ENCODE data around the gene SSH2.
"Not testable (repeated sequence)": the region's sequence is repeated elsewhere in the genome, so short reads cannot be mapped to it uniquely, and the experiment has no call there.

SSH2 gene

GRCh38 chr17:29709866-29710519 lies 220.0 kb downstream of the SSH2 start:
- DNase-seq (ENCODE audit: low spot score), result no peak

GRCh38 chr17:29707212-29707571 lies 222.8 kb downstream of the SSH2 start:
- no peak for DNase-seq (ENCODE audit: low spot score)

- DNase-seq (ENCODE audit: low spot score), result no peak
Observed at GRCh38 chr17:29706045-29706431, 224.0 kb downstream of the SSH2 start.

GRCh38 chr17:29705386-29705785 lies 224.6 kb downstream of the SSH2 start:
- no peak for DNase-seq (ENCODE audit: low spot score)

- no peak for DNase-seq (ENCODE audit: low spot score)
Observed at GRCh38 chr17:29699283-29699682, 230.7 kb downstream of the SSH2 start.

GRCh38 chr17:29698837-29699236 lies 231.2 kb downstream of the SSH2 start:
- no peak for DNase-seq (ENCODE audit: low spot score)

- no peak for DNase-seq (ENCODE audit: low spot score)
Observed at GRCh38 chr17:29698019-29698777, 231.8 kb downstream of the SSH2 start.

- DNase-seq (ENCODE audit: low spot score), result no peak
Observed at GRCh38 chr17:29697371-29697770, 232.7 kb downstream of the SSH2 start.

GRCh38 chr17:29694918-29695563 lies 235.0 kb downstream of the SSH2 start:
- DNase-seq (ENCODE audit: low spot score), result no peak

- no peak for DNase-seq (ENCODE audit: low spot score)
Observed at GRCh38 chr17:29693751-29694150, 236.3 kb downstream of the SSH2 start.

GRCh38 chr17:29687596-29687995 lies 242.4 kb downstream of the SSH2 start:
- DNase-seq (ENCODE audit: low spot score), result no peak

GRCh38 chr17:29686993-29687590 lies 242.9 kb downstream of the SSH2 start:
- DNase-seq (ENCODE audit: low spot score), result no peak

GRCh38 chr17:29683481-29683880 lies 246.5 kb downstream of the SSH2 start:
- DNase-seq (ENCODE audit: low spot score), result no peak

GRCh38 chr17:29682987-29683386 lies 247.0 kb downstream of the SSH2 start:
- DNase-seq (ENCODE audit: low spot score), result no peak

- no peak for DNase-seq (ENCODE audit: low spot score)
Observed at GRCh38 chr17:29682054-29682453, 248.0 kb downstream of the SSH2 start.

GRCh38 chr17:29677824-29678223 lies 252.2 kb downstream of the SSH2 start:
- no peak for DNase-seq (ENCODE audit: low spot score)

GRCh38 chr17:29677221-29677791 lies 252.7 kb downstream of the SSH2 start:
- peak; percentile 31 for DNase-seq (ENCODE audit: low spot score)

GRCh38 chr17:29675961-29676360 lies 254.1 kb downstream of the SSH2 start:
- DNase-seq (ENCODE audit: low spot score), result not testable (repeated sequence)

- DNase-seq (ENCODE audit: low spot score), result no peak
Observed at GRCh38 chr17:29674281-29674680, 255.7 kb downstream of the SSH2 start.

GRCh38 chr17:29671661-29672060 lies 258.4 kb downstream of the SSH2 start:
- no peak for DNase-seq (ENCODE audit: low spot score)

GRCh38 chr17:29669266-29669665 lies 260.8 kb downstream of the SSH2 start:
- DNase-seq (ENCODE audit: low spot score), result no peak

- DNase-seq (ENCODE audit: low spot score), result no peak
Observed at GRCh38 chr17:29667969-29668368, 262.1 kb downstream of the SSH2 start.

GRCh38 chr17:29665481-29665810 lies 264.6 kb downstream of the SSH2 start:
- no peak for DNase-seq (ENCODE audit: low spot score)

Measured in activated CD4-positive, alpha-beta T cell treated with anti-CD3 and anti-CD28 coated beads, Interleukin-2, Interleukin-4, amounts not matched to agents 100 ng/mL and 50 ng/mL, durations not matched to agents 16 hours and 8 hours (primary cell).